Measurements from ENCODE around the gene CEBPG.

CEBPG gene

GRCh38 chr19:33407140-33407551 lies 33.6 kb downstream of the CEBPG start:
- DNase-seq: no peak

- peak in 2 of 14 donors; percentile 19 to 32 for DNase-seq
Observed at GRCh38 chr19:33407716-33408115, 34.2 kb downstream of the CEBPG start.

GRCh38 chr19:33408116-33408515 lies 34.6 kb downstream of the CEBPG start:
- DNase-seq: no peak

- no peak for DNase-seq
Observed at GRCh38 chr19:33408538-33409434, 35.3 kb downstream of the CEBPG start.

GRCh38 chr19:33409906-33410685 lies 36.6 kb downstream of the CEBPG start:
- no peak for DNase-seq

- no peak for DNase-seq
Observed at GRCh38 chr19:33410915-33411401, 37.4 kb downstream of the CEBPG start.

DNA sequence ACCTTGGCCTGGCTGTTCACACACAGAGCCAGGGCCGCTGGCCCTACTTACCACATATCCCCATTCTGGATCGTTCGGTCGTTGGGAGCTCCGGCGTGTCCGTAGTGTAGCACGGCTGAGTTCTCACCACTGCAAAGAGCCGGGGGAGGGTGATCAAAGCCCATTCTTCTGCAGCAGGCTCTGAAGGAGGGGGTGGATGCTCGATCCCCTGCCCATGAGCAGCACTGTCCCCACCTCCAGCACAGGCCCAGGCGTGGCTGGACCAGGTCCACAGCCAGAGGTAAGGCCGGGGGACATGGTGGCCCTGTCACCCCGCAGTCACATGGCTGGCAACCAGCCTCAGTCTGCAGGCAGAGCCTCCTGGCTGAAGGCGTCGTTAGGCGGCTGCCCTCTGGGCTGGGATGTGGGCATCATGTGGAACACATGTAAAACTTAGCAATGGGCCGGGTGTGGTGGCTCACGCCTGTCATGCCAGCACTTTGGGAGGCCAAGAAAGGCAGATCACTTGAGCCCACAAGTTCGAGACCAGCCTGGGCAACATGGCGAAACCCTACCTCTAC lies 38.2 kb downstream of the CEBPG start:
- DNase-seq: no peak

- no peak for DNase-seq
Observed at GRCh38 chr19:33412601-33413425, 39.3 kb downstream of the CEBPG start.

DNA sequence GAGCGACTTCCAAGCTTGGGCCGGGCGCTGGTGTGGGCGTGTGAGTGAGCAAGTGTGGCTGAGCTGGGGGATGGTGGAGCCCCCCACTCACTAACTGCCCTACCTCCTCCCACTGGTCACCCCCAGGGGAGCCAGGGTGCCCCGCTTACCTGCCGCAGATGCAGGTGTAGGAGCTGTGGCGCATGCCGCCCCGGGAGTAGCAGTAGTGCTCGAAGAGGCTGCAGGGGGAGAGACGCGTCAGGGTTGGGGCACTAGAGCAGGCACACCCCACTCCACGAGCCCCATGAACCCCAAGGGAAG lies 39.9 kb downstream of the CEBPG start:
- no peak for DNase-seq

DNA sequence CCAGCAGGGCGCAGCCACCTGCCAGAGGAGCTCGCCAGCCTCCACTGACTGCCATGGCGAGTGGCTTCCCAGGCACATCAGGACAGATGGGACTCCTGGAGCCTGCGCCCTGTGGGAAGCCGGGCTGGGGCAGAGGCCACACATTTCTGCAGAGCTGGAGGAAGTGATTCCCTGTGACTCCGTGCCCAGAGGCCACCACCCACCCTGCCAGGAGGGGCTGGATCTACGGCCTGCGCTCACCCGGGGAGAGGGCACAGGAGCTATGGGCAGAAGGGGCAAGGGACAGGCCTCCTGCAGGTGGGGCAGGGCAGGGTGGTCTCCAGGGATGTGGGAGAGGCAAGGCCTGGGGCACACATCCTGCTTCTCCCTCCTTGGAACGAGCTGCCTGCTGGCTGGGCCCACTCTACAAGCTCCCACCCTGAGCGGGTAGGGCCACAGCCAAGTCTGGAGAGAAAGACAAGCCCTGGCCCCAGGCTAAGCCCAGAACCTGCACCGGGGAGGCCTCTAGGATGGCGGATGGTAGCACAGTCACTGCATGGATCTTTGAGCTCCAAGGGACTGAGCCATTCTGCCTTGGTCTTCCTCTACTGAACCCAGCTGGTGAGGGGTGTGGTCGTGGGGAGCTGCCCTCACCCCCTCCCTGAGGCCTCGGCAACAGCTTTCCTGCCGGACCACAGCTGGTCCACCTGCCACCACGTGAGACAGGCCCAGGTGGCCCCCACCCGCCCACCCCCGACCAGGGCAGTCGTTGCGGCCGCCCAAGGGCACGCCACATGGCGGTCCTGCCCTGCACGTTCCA lies 40.6 kb downstream of the CEBPG start:
- DNase-seq: no peak

GRCh38 chr19:33414667-33415605 lies 41.4 kb downstream of the CEBPG start:
- DNase-seq: no peak

GRCh38 chr19:33416307-33417215 lies 43.1 kb downstream of the CEBPG start:
- DNase-seq: peak in 2 of 14 donors; percentile 11 to 28

GRCh38 chr19:33417751-33418150 lies 44.2 kb downstream of the CEBPG start:
- DNase-seq: no peak

DNA sequence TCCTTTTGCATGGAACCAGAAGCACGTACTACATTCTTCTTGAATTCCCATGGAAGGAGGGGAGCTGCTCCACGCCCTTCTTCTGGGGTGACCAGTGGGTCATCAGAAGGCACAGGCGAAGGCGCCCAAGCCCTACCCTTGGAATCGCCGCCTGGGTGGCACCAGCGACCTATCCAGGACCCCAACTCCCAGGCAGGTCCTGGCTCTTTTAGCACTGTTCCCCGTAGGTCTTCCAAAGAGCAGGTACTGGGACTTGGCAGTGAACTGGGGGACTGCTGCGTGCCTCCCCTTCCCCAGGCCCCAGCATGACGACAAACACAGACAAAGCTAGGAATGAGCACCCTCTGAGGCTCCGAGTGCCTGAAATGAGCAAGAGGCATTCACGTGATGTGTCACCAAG lies 45.0 kb downstream of the CEBPG start:
- DNase-seq: no peak

DNA sequence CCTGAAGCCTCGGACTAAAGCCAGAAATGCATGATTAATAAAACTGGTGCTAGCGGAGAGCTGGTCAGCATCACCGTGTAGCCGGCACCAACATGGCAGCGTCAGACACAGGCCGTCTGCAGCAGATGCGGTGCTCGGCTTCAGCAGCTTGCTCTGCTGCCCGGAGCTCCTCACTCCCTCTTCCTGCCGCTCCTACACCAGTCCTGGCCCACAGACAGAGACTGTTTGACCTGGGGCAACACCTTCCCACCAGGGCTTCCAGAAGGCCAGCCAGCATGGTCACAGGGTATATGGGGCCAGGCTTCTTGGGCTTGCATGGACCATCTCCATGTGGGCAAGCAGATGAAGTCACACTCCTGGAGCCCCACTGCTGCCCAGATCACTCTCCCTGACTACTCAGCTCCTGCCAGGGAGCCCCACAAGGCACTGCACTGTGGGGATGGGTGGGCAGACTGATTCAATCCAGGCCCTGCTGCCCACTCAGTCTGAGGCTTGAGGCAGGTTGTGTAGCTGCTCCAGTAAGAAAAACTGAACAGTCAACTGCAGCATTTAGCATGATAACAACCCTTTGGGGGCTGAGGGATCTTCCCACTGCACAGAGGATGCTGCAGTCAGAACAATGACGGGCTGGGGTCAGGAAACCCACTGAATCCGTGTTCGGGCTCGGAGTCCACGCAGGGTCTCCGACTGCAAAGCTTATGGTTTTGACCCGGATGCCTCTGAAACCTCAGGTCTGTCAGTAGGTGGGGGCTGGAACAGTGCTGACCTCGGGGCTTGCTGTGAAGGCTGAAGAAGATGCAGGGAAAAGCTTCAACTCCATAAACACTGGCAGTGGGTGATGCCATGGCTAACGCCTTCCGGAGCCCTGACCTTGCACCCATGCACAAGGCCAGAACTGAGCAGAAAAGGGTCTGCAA lies 45.6 kb downstream of the CEBPG start:
- no peak for DNase-seq

GRCh38 chr19:33419788-33420130 lies 46.2 kb downstream of the CEBPG start:
- DNase-seq: peak in 1 of 14 donors; percentile 64

DNA sequence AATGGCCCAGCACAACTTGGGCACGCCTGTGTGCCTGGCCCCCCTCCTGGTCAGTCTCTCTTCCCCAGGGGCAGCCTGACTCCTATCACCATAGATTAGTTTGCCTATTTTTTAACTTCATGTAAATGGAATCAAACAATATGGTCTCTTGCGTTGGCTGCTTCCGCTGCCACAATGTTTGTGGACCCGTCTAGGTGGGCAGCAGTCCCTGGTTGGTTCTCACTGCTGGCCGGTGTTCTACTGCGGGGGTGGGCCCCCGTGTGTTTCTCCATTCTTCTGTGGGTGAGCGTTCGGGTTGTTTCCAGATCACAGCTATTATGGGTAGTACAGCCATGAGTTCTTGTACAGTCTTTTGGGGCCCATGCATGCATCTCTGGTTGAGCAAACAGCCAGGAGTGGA lies 47.3 kb downstream of the CEBPG start:
- DNase-seq: no peak

- DNase-seq: no peak
Observed at GRCh38 chr19:33421368-33421767, 47.9 kb downstream of the CEBPG start.
